Trophoblast cell (in vitro differentiated cells and primary cell): ENCODE data around the gene TNN.

Experiments
- DNase-seq, 2 donors: peaks; one replicate each; pipeline ENCODE4 v3.0.0-alpha.2; 2016
- H2AFZ ChIP-seq: 2 replicates; pipeline ENCODE4 v1.6.1; 2013; ENCODE audit warnings: low read length, moderate library complexity, mild to moderate bottlenecking; ENCODE audit not compliant: insufficient read depth, poor library complexity
- H2AK5ac ChIP-seq: 2 replicates; pipeline ENCODE4 v1.6.1; 2013; ENCODE audit warnings: mild to moderate bottlenecking, low read length
- H2BK120ac ChIP-seq: 2 replicates; pipeline ENCODE4 v1.6.1; 2013; ENCODE audit warnings: low read length, mild to moderate bottlenecking, moderate library complexity; ENCODE audit not compliant: insufficient read depth, poor library complexity
- H2BK12ac ChIP-seq: 2 replicates; pipeline ENCODE4 v1.6.1; 2013; ENCODE audit warnings: mild to moderate bottlenecking, low read length, moderate library complexity
- H2BK5ac ChIP-seq: 2 replicates; pipeline ENCODE4 v1.6.1; 2013; ENCODE audit warnings: low read length, low read depth, moderate library complexity, mild to moderate bottlenecking; ENCODE audit not compliant: poor library complexity
- H3K14ac ChIP-seq: 2 replicates; pipeline ENCODE4 v1.6.1; 2013; ENCODE audit warnings: mild to moderate bottlenecking, low read length
- H3K18ac ChIP-seq: 2 replicates; pipeline ENCODE4 v1.6.1; 2013; ENCODE audit warnings: mild to moderate bottlenecking, low read length
- H3K23ac ChIP-seq: 2 replicates; pipeline ENCODE4 v1.6.1; 2013; ENCODE audit warnings: low read length
- H3K27ac ChIP-seq: 2 replicates; pipeline ENCODE4 v1.5.1; 2013; ENCODE audit warnings: low read depth, mild to moderate bottlenecking, inconsistent platforms, low read length, moderate library complexity
- H3K27me3 ChIP-seq: 2 replicates; pipeline ENCODE4 v1.6.1; 2013; ENCODE audit warnings: inconsistent platforms, mild to moderate bottlenecking, low read length, moderate library complexity; ENCODE audit not compliant: insufficient read depth
- H3K36me3 ChIP-seq, 2 experiments: 1 replicate in 1 of 2; 2 replicates in 1 of 2; pipeline ENCODE4 v1.6.1; 2013; ENCODE audit warnings: low read length in 2 of 2, mild to moderate bottlenecking in 2 of 2, moderate library complexity in 1 of 2; ENCODE audit not compliant: insufficient read depth in 2 of 2, control insufficient read depth in 1 of 2
- H3K4ac ChIP-seq: 2 replicates; pipeline ENCODE4 v1.6.1; 2013; ENCODE audit warnings: low read depth, mild to moderate bottlenecking, low read length, moderate library complexity
- H3K4me1 ChIP-seq, 2 experiments: 1 replicate in 1 of 2; 2 replicates in 1 of 2; pipeline ENCODE4 v1.6.1; 2013; ENCODE audit warnings: low read length in 2 of 2, mild to moderate bottlenecking in 2 of 2, moderate library complexity in 1 of 2; ENCODE audit not compliant: insufficient read depth in 2 of 2, control insufficient read depth in 1 of 2
- H3K4me2 ChIP-seq: 2 replicates; pipeline ENCODE4 v1.6.1; 2013; ENCODE audit warnings: inconsistent platforms, mild to moderate bottlenecking, low read length, moderate library complexity
- H3K4me3 ChIP-seq: 2 replicates; pipeline ENCODE4 v1.5.1; 2013; ENCODE audit warnings: mild to moderate bottlenecking, low read depth, low read length, inconsistent platforms
- H3K79me1 ChIP-seq: one replicate; pipeline ENCODE4 v1.6.1; 2013; ENCODE audit warnings: low read length
- H3K79me2 ChIP-seq: 2 replicates; pipeline ENCODE4 v1.6.1; 2013; ENCODE audit warnings: low read length, mild to moderate bottlenecking; ENCODE audit not compliant: control insufficient read depth, insufficient read depth, poor library complexity
- H3K9ac ChIP-seq: 2 replicates; pipeline ENCODE4 v1.6.1; 2013; ENCODE audit warnings: mild to moderate bottlenecking, low read length
- H3K9me3 ChIP-seq: 2 replicates; pipeline ENCODE4 v1.6.1; 2013; ENCODE audit warnings: low read depth, mild to moderate bottlenecking, control low read depth, inconsistent platforms, low read length; ENCODE audit not compliant: insufficient read depth
- H4K12ac ChIP-seq: 2 replicates; pipeline ENCODE4 v1.6.1; 2013; ENCODE audit warnings: low read depth, mild to moderate bottlenecking, low read length, moderate library complexity
- H4K8ac ChIP-seq: 2 replicates; pipeline ENCODE4 v1.6.1; 2013; ENCODE audit warnings: low read depth, mild to moderate bottlenecking, low read length, moderate library complexity
- H4K91ac ChIP-seq: one replicate; pipeline ENCODE4 v1.6.1; 2013; ENCODE audit warnings: low read depth, mild to moderate bottlenecking, low read length, moderate library complexity
- WGBS: extraction: QIAGEN DNeasy Blood & Tissue Kit; methylation state at CpG from one replicate; pipeline ENCODE4 v1.1.7; 2013; ENCODE audit warnings: missing lambda C conversion rate; ENCODE audit not compliant: insufficient read length, insufficient coverage; ENCODE audit errors: extremely low coverage; 5-methylcytosine and 5-hydroxymethylcytosine counted together

Gene TNN

GRCh38 chr1:175146529-175147213 is 79.0 kb downstream of the TNN start:
- no peak overlapping the region for H3K18ac ChIP-seq
- no peak overlapping the region for H4K91ac ChIP-seq
- H2BK12ac ChIP-seq: peak overlapping the region; percentile 45
- H3K4me2 ChIP-seq: no peak overlapping the region
- no peak overlapping the region for H2AK5ac ChIP-seq
- H3K9ac ChIP-seq: no peak overlapping the region
- H3K79me1 ChIP-seq: no peaks in the 10 kb centered on the region
- H3K79me2 ChIP-seq: no peaks in the 10 kb centered on the region
- no peak overlapping the region for H3K27ac ChIP-seq
- H2AFZ ChIP-seq: no peak overlapping the region
- H4K12ac ChIP-seq: no peak overlapping the region
- WGBS: no CpG with 5 or more reads among the region's 21 CpGs
- no peak overlapping the region for H3K4ac ChIP-seq
- no peaks in the 10 kb centered on the region for H3K4me1 ChIP-seq
- H3K27me3 ChIP-seq: no peaks in the 10 kb centered on the region
- H3K36me3 ChIP-seq: no peaks in the 10 kb centered on the region
- DNase-seq: peak; percentile 58 to 77
- no peak overlapping the region for H2BK120ac ChIP-seq
- no peak overlapping the region for H2BK5ac ChIP-seq
- H3K23ac ChIP-seq: no peak overlapping the region
- H3K4me3 ChIP-seq: no peak overlapping the region
- no peak overlapping the region for H3K14ac ChIP-seq
- no peak overlapping the region for H4K8ac ChIP-seq
- peaks cover 3% of the 10 kb centered on the region for H3K9me3 ChIP-seq

- no CpG with 5 or more reads among the region's 5 CpGs for WGBS
- Histone ChIP-seq H3K27me3 (no peaks in the 10 kb centered on the region), H3K14ac (no peak overlapping the region), H3K4ac (no peak overlapping the region), H3K18ac (no peak overlapping the region), H3K4me2 (no peak overlapping the region), H2BK12ac (no peak overlapping the region), H3K4me3 (no peak overlapping the region), H2BK120ac (no peak overlapping the region), H3K27ac (no peak overlapping the region), H3K4me1 (no peaks in the 10 kb centered on the region), H4K8ac (no peak overlapping the region), H3K9me3 (peaks cover 3% of the 10 kb centered on the region), H3K23ac (no peak overlapping the region), H2BK5ac (no peak overlapping the region), H3K9ac (no peak overlapping the region), H3K36me3 (no peaks in the 10 kb centered on the region), H2AFZ (no peak overlapping the region), H4K91ac (no peak overlapping the region), H2AK5ac (no peak overlapping the region), H4K12ac (no peak overlapping the region), H3K79me1 (no peaks in the 10 kb centered on the region), H3K79me2 (no peaks in the 10 kb centered on the region)
- DNase-seq: no peak
Measured at GRCh38 chr1:175147569-175147968, 79.9 kb downstream of the TNN start.

GRCh38 chr1:175148068-175148467 is 80.4 kb downstream of the TNN start:
- no peak for DNase-seq

GRCh38 chr1:175150596-175151319 is 83.1 kb downstream of the TNN start:
- H3K27me3 ChIP-seq: no peaks in the 10 kb centered on the region
- no peak for DNase-seq
- H3K14ac ChIP-seq: no peak overlapping the region
- no peak overlapping the region for H4K8ac ChIP-seq
- no peak overlapping the region for H3K27ac ChIP-seq
- no peak overlapping the region for H3K4ac ChIP-seq
- H2BK12ac ChIP-seq: no peak overlapping the region
- H3K79me1 ChIP-seq: no peaks in the 10 kb centered on the region
- no peak overlapping the region for H2BK120ac ChIP-seq
- H2BK5ac ChIP-seq: no peak overlapping the region
- H3K18ac ChIP-seq: no peak overlapping the region
- H3K23ac ChIP-seq: no peak overlapping the region
- H3K4me2 ChIP-seq: no peak overlapping the region
- no peaks in the 10 kb centered on the region for H3K36me3 ChIP-seq
- no peak overlapping the region for H4K91ac ChIP-seq
- H2AFZ ChIP-seq: no peak overlapping the region
- no CpG with 5 or more reads among the region's 9 CpGs for WGBS
- H3K9me3 ChIP-seq: no peaks in the 10 kb centered on the region
- no peak overlapping the region for H3K9ac ChIP-seq
- no peak overlapping the region for H3K4me3 ChIP-seq
- H3K79me2 ChIP-seq: no peaks in the 10 kb centered on the region
- H4K12ac ChIP-seq: no peak overlapping the region
- H3K4me1 ChIP-seq: no peaks in the 10 kb centered on the region
- no peak overlapping the region for H2AK5ac ChIP-seq

More at GRCh38 chr1:175148068-175148467, 80.4 kb downstream of the TNN start:
- no peak overlapping the region for H2AK5ac ChIP-seq
- H3K36me3 ChIP-seq: no peaks in the 10 kb centered on the region
- no peaks in the 10 kb centered on the region for H3K27me3 ChIP-seq
- H2BK120ac ChIP-seq: no peak overlapping the region
- no peak overlapping the region for H4K12ac ChIP-seq
- H3K14ac ChIP-seq: no peak overlapping the region
- no peak overlapping the region for H3K4ac ChIP-seq
- no peak overlapping the region for H3K23ac ChIP-seq
- WGBS: no CpG with 5 or more reads among the region's 7 CpGs
- no peak overlapping the region for H3K27ac ChIP-seq
- H3K18ac ChIP-seq: no peak overlapping the region
- no peaks in the 10 kb centered on the region for H3K4me1 ChIP-seq
- no peak overlapping the region for H2BK12ac ChIP-seq
- H4K8ac ChIP-seq: no peak overlapping the region
- H3K79me2 ChIP-seq: no peaks in the 10 kb centered on the region
- H3K79me1 ChIP-seq: no peaks in the 10 kb centered on the region
- H2AFZ ChIP-seq: no peak overlapping the region
- H3K9ac ChIP-seq: no peak overlapping the region
- no peak overlapping the region for H3K4me3 ChIP-seq
- no peak overlapping the region for H3K4me2 ChIP-seq
- peaks cover 3% of the 10 kb centered on the region for H3K9me3 ChIP-seq
- no peak overlapping the region for H4K91ac ChIP-seq
- H2BK5ac ChIP-seq: no peak overlapping the region
